PC-3 (cell line): Measurements from ENCODE around the gene NDUFAF3. TPM values are rescaled to one million over a fixed set of nuclear protein-coding genes. Genes with fewer than 3 reads are reported as not detected.

Source experiments
- ATAC-seq: fragments of 200-7000 bp; cut with Tn5 transposase; 2 replicates; pipeline ENCODE4 v1.9.1; 2020; ENCODE audit warnings: mild to moderate bottlenecking, moderate library complexity
- BruUV-seq: library from RNA; stranded (reverse); fragments of 400-500 nt; replicated peaks from 2 replicates; lab custom pipeline; 2021; lab: Mats Ljungman, UMichigan
- CTCF ChIA-PET: fragments of 300-600 bp; sonication (Branson Sonifier 250); formaldehyde crosslinking; loops from one replicate; lab custom pipeline; 2022; ENCODE audit warnings: antibody characterized with exemption; lab: Charles Lee
- POLR2A ChIA-PET: fragments of 300-600 bp; sonication (Branson Sonifier 250); formaldehyde crosslinking; loops from one replicate; lab custom pipeline; 2022; ENCODE audit warnings: antibody characterized with exemption; ENCODE audit not compliant: unreplicated experiment; lab: Charles Lee
- DNase-seq: peaks from one replicate; pipeline ENCODE4 v3.0.0-alpha.2; 2015
- H2AFZ ChIP-seq: fragments of 300-600 bp; sonication (generic); 2 replicates; pipeline ENCODE4 v1.6.0; 2016; ENCODE audit warnings: antibody characterized with exemption, low read length
- H3F3A ChIP-seq: fragments of 300-600 bp; sonication (generic); one replicate; pipeline ENCODE4 v1.6.0; 2017; ENCODE audit warnings: antibody characterized with exemption, low read length, control low read depth, mild to moderate bottlenecking; ENCODE audit not compliant: unreplicated experiment
- H3K27ac ChIP-seq: fragments of 300-600 bp; sonication (generic); 2 replicates; pipeline ENCODE4 v1.5.1; 2016; ENCODE audit warnings: mild to moderate bottlenecking, low read length
- H3K27me3 ChIP-seq: fragments of 300-600 bp; sonication (generic); 2 replicates; pipeline ENCODE4 v1.6.1; 2016; ENCODE audit warnings: low read length, mixed read lengths
- H3K36me3 ChIP-seq: fragments of 300-600 bp; sonication (generic); 2 replicates; pipeline ENCODE4 v1.6.1; 2016; ENCODE audit warnings: low read depth, mixed run types, low read length, mixed read lengths
- H3K4me1 ChIP-seq: fragments of 300-600 bp; sonication (generic); 2 replicates; pipeline ENCODE4 v1.5.1; 2016; ENCODE audit warnings: low read length; ENCODE audit not compliant: insufficient read depth
- H3K4me2 ChIP-seq: fragments of 300-600 bp; sonication (generic); 2 replicates; pipeline ENCODE4 v1.6.0; 2016; ENCODE audit warnings: low read length
- H3K4me3 ChIP-seq: fragments of 300-600 bp; sonication (generic); 2 replicates; pipeline ENCODE4 v1.5.1; 2016; ENCODE audit warnings: mild to moderate bottlenecking, low read length, mixed read lengths
- H3K79me2 ChIP-seq: fragments of 300-600 bp; sonication (generic); 2 replicates; pipeline ENCODE4 v1.6.1; 2017; ENCODE audit warnings: low read length, mixed read lengths
- H3K9ac ChIP-seq: fragments of 300-600 bp; sonication (generic); 2 replicates; pipeline ENCODE4 v1.6.0; 2016; ENCODE audit warnings: mild to moderate bottlenecking, low read length
- H3K9me2 ChIP-seq: fragments of 300-600 bp; sonication (generic); replicated peaks from 2 replicates; pipeline ENCODE4 v1.6.1; 2016; ENCODE audit warnings: mixed run types, low read length, mixed read lengths
- H3K9me3 ChIP-seq: fragments of 300-600 bp; sonication (generic); 2 replicates; pipeline ENCODE4 v1.6.1; 2016; ENCODE audit warnings: low read length, mixed read lengths
- H4K20me1 ChIP-seq: fragments of 300-600 bp; sonication (generic); 2 replicates; pipeline ENCODE4 v1.6.1; 2016; ENCODE audit warnings: low read length, mixed read lengths
- CTCF ChIP-seq: fragments of 300-600 bp; sonication (generic); conservative IDR thresholded peaks from 2 replicates; pipeline ENCODE4 v1.5.1; 2017; ENCODE audit warnings: antibody characterized with exemption, low read depth, mild to moderate bottlenecking, low read length
- EZH2 ChIP-seq: fragments of 300-600 bp; sonication (generic); IDR thresholded peaks from one replicate; pipeline ENCODE4 v1.6.1; 2017; ENCODE audit warnings: antibody characterized with exemption, mild to moderate bottlenecking, low read length; ENCODE audit not compliant: unreplicated experiment
- EZH2phosphoT487 ChIP-seq: fragments of 300-600 bp; sonication (generic); IDR thresholded peaks from 2 replicates; pipeline ENCODE4 v1.6.1; 2018; ENCODE audit warnings: mild to moderate bottlenecking, antibody characterized with exemption, low read length, borderline replicate concordance
- intact Hi-C: fragments of 100-400 bp; cut with micrococcal nuclease; formaldehyde crosslinking; loops from 2 replicates; pipeline ENCODE4 v1.9.0; 2023
- total RNA-seq: library from RNA; depleted of rRNA; stranded (reverse); fragments of >200 nt; gene quantifications from 2 replicates; pipeline ENCODE4 v1.2.3, GENCODE V29; 2014

Gene NDUFAF3
- total RNA-seq, 1 experiment from 2014 or later, result 211 TPM

GRCh38 chr3:49012441-49013017 lies 9.4 kb upstream of the NDUFAF3 start:
- Histone ChIP-seq H3F3A (no peaks in the 10 kb centered on the region), H3K9me2 (no peaks in the 10 kb centered on the region), H3K9me3 (no peaks in the 10 kb centered on the region), H3K4me3 (no peak overlapping the region), H3K9ac (no peak overlapping the region), H4K20me1 (peaks cover 26% of the 10 kb centered on the region), H3K4me1 (peaks cover 16% of the 10 kb centered on the region), H3K4me2 (no peak overlapping the region), H3K79me2 (peaks cover 62% of the 10 kb centered on the region), H3K36me3 (peaks cover 34% of the 10 kb centered on the region), H2AFZ (no peak overlapping the region), H3K27me3 (no peaks in the 10 kb centered on the region), H3K27ac (no peak overlapping the region)
- POLR2A ChIA-PET, result interaction anchor here (0.7 kb wide), 1 partner anchor 8 kb away, joined by 3 read pairs; no protein-coding TSS in a partner anchor
- intact Hi-C loops, result no loop called here
- TF ChIP-seq EZH2phosphoT487 (no peak), CTCF (no peak), EZH2 (no peak)
- no TSS peak for BruUV-seq
- ATAC-seq, result no peak
- DNase-seq, result no peak
- CTCF ChIA-PET, result interaction anchor here (1.3 kb wide), 1 partner anchor 24 kb away, joined by 3 read pairs; no protein-coding TSS in a partner anchor

GRCh38 chr3:49013113-49013737 lies 8.7 kb upstream of the NDUFAF3 start:
- Histone ChIP-seq H3K27me3 (no peaks in the 10 kb centered on the region), H3K4me2 (no peak overlapping the region), H3K9ac (no peak overlapping the region), H4K20me1 (peaks cover 23% of the 10 kb centered on the region), H3K79me2 (peaks cover 55% of the 10 kb centered on the region), H3K36me3 (peaks cover 34% of the 10 kb centered on the region), H3K4me3 (no peak overlapping the region), H3K9me3 (no peaks in the 10 kb centered on the region), H2AFZ (no peak overlapping the region), H3F3A (no peaks in the 10 kb centered on the region), H3K27ac (no peak overlapping the region), H3K9me2 (no peaks in the 10 kb centered on the region), H3K4me1 (peaks cover 14% of the 10 kb centered on the region)
- intact Hi-C loops, result no loop called here
- TF ChIP-seq EZH2phosphoT487 (no peak), EZH2 (no peak), CTCF (no peak)
- ChIA-PET CTCF (interaction anchor here (1.5 to 1.9 kb wide), 2 partner anchors 24 to 26 kb away, joined by 9 to 22 read pairs; partner anchors contain the start of gene P4HTM), POLR2A (no interaction called here)
- ATAC-seq (no peak), DNase-seq (no peak)
- BruUV-seq, result no TSS peak
